NCI-H1048 (cell line): ENCODE measurements around the gene CACNA1H.

Experiments used
- DNase-seq: peaks from one replicate; lab custom pipeline; 2025; lab: John Stamatoyannopoulos, UW

CACNA1H gene

GRCh38 chr16:1122398-1122765, 30.5 kb upstream of the CACNA1H start:
- no peak for DNase-seq

- DNase-seq: no peak
Observed at GRCh38 chr16:1123525-1124230, 29.2 kb upstream of the CACNA1H start.

GRCh38 chr16:1124291-1124690, 28.6 kb upstream of the CACNA1H start:
- no peak for DNase-seq

- DNase-seq: no peak
Observed at GRCh38 chr16:1124795-1125194, 28.1 kb upstream of the CACNA1H start.

DNA sequence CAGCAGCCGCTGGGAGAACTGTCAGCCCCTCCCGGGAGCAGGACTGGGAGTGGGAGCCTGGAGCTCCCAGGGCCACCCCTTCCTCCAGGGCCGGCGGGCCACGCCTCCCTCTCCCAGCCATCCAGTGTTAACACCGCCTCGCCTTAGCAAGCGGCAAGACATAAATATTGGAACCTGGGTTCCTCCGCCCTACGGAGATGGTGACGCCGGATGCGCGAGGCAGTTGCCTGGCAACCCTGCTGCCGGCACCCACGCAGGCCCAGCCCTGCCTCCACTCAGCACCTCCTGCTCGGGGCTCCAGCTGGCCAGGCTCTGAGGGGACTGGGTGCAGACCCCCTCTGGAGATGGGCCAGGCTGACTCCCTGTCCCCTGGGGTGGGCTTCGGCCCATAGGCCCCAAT, 27.4 kb upstream of the CACNA1H start:
- DNase-seq: no peak

DNA sequence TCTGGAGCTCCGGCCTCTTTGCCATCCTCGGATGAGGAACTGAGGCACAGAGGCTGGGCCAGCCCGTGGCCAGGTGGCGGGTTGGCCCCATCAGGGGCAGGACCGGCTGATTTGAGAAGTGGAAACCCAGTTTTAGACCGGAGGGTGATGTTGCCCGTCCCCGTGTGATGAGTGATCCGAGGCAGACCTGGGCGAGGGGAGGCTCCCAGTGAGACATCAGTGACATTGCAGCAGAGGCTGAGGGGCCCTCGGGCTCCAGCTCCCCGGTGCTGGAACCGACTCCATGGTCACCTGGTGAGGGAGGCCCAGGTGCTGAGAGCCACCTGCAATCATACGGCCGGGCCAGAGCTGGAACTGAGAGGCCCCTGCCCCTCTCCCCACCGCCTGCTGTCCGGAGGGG, 26.9 kb upstream of the CACNA1H start:
- DNase-seq: no peak

GRCh38 chr16:1126586-1126985, 26.3 kb upstream of the CACNA1H start:
- no peak for DNase-seq

GRCh38 chr16:1127101-1127500, 25.8 kb upstream of the CACNA1H start:
- DNase-seq: no peak

GRCh38 chr16:1127971-1128715, 24.8 kb upstream of the CACNA1H start:
- DNase-seq: no peak

- DNase-seq: no peak
Observed at GRCh38 chr16:1129106-1129960, 23.6 kb upstream of the CACNA1H start.

DNA sequence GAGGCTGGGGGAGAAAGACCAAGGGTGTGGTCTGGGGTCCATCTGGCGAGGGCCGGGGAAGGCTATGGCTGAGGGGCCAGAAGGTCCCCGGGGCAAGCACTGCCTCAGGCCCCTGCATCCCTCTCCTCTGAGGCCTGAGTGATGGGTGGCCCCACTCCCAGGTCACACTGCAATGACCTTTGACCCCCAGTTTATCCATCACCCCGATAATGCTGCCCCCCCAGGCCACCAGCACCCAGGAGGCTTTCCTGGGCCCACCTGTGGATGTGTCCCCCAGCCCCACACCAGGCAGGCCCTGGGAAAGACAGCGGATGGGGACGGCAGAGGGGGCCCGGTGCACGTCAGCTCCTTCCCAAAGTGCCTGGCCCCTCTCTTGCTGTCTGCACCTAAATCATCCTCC, 22.5 kb upstream of the CACNA1H start:
- no peak for DNase-seq

DNA sequence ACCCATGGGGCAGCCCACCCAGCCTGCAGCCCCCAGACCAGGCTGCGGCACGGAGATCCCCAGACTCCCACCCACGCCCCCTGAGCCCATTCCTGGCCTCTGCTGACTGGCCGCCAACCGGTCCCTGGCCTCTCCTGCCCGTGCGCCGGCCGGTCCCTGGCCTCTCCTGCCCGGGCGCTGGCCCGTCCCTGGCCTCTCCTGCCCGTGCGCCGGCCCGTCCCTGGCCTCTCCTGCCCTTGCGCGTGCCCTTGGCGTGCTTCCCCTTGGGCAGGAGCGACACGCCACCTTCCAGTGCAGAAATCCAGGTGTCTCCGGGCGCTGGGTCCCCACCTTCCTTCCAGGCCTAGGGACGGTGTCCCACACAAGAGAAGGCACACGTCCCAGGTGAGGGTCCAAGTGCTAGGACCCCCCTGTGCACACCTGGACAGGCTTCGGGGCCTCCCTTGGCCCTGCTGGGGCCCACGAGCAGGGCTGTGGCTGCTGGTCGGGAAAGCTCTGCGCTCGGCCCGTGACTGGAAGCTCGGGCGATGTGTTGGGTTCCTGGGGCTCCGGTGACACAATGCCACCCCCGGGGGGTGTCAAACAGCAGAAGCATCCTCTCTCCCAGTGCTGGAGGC, 21.4 kb upstream of the CACNA1H start:
- DNase-seq: no peak

GRCh38 chr16:1132431-1132830, 20.5 kb upstream of the CACNA1H start:
- no peak for DNase-seq

DNA sequence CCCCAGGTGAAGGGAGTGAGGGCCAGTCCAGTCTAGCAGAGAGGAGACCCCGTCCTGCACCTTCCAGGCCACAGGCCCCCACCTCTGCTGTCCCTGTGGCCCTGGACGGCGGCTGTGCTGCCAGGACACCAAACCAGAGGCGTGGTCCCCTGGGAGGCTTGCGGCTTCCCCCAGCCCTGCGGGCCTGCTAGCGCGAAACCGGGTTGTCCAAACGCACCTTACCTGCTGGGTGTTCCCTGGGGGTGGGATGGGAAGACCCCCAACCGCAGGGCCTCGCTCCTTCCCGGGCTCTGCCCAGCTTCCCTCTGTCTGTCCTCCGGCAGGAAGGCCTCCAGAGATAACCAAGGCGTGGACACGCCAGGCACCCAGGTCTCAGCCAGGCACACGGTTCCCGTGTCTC, 19.6 kb upstream of the CACNA1H start:
- DNase-seq: no peak

- no peak for DNase-seq
Observed at GRCh38 chr16:1133810-1134520, 18.9 kb upstream of the CACNA1H start.

DNA sequence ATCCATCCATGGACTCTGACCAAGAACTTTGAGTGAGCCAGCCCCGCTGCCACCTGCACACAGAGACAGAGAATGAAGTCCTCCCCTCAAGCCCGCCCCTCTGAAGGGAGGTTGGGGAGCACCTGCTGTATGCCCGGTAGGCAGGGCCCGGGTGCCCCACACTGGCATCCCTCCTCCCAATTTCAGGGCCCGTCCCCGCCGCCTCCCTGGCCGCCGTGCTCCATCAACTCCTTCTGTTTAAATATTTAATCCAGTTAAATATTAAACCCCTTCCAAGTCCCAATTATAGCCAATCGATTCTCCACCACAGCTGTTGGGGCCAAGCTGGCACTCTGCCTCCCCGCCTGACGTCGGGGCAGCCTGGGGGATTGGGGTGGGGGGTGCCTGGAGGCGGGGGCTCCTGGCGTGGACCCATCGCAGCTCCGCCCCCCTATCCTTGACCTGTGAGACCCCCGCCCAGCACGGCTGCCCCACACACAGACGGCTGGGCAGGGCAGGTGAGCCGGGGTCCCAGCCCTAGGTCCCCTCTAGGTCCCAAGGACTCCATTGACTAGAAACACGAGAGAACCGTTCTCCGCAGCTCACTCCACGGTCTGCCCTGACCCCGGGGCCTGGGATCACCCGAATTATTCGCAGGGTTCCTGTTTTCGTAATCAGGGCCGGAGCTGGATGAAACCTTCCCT, 18.0 kb upstream of the CACNA1H start:
- no peak for DNase-seq

DNA sequence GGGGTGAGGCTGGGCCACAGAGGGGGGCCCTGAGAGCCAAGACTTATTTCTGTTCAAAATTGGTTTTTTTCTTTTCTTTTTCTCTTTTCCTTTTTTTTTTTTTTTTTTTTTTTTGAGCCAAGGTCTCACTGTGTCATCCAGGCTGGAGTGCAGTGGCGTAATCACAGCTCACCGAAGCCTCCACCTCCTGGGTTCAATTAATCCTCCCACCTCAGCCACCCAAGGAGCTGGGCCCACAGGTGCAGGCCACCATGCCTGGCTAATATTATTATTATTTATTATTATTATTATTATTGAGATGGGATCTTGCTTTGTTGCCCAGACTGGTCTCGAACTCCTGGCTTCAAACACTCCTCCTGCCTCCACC, 17.5 kb upstream of the CACNA1H start:
- DNase-seq: no peak

DNA sequence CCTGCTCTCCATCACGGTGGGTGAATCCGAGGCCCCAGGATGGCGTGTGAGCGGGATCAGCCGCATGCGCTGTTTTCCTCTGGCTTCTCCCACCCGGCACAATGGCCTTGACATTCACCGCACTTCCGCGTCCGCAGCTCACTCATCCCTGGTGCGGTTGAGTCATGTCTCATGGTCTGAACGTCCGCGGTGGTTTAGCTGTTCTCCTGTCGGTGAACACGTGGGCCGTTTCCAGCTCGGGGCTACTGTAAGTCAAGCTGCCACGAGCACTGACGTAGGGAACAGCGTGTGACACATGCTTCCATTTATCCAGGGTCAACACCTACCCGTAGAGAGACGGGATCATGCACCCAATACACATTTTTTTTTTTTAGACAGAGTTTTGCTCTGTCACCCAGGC, 15.3 kb upstream of the CACNA1H start:
- no peak for DNase-seq

DNA sequence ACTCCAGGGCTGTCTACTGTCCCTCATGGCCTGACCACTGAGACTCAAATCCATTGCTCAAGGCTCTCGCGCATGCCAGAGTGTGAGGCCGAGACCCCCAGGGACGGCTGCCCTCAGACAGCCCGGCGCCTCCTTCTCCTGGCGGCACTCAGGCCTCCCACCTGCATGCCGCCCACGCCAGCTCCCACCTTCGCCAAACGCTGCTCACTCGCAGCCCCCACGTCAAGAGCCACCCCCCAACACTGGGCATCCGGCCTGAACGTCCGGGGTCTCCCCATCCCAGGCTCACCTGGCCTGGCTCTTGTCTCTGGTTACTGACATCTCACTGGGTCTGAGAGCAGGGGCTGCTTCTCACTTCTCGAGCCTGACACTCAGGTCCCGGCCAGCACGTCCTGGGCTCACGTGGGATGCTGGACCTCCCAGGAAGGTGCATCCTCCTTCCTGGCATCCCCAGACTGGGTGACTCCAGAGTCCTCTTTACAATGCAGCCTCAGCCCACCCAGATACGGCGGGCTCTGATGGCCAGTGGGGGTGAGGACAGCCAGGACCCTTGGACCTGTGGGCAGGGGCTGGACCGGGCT, 12.2 kb upstream of the CACNA1H start:
- no peak for DNase-seq

DNA sequence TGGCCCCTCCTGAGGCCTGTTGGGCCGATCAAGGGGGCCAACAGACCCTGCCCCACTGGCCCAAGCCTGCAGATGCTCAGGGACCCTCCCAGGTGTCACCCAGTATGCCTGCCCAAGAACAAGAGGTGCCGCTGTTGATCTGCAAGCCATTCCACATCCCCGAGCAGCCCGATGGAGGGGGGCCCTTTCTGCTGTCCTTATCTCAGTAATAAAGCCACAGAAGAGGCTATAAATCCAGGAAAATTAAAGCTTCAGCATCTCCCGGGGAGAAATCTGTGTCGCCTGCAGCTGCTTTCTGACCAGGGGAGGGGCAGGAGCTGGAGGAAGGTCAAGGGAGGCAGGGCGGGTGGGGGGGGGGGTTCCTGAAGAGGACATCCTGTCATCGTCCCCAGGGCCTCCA, 11.7 kb upstream of the CACNA1H start:
- DNase-seq: no peak

- no peak for DNase-seq
Observed at GRCh38 chr16:1141716-1142115, 11.2 kb upstream of the CACNA1H start.
